GM12878 (cell line): ENCODE measurements around the gene KRT80. TPM values are rescaled to one million over a fixed set of nuclear protein-coding genes. Genes with fewer than 3 reads are reported as not detected.

ENCODE experiments used
- BCLAF1 ChIP-seq: fragments of 450-650 bp; IDR thresholded peaks from 2 replicates; pipeline ENCODE4 v1.6.1; 2017; ENCODE audit warnings: antibody characterized with exemption, mild to moderate bottlenecking, moderate library complexity
- EED ChIP-seq: sonication (generic); IDR thresholded peaks from 2 replicates; pipeline ENCODE4 v1.6.1; 2016; ENCODE audit warnings: antibody characterized with exemption, low read depth
- EGR1 ChIP-seq, 2 experiments: IDR thresholded peaks; 1 replicate in 1 of 2; 2 replicates in 1 of 2; pipeline ENCODE4 v1.6.1; 2011 to 2012; ENCODE audit warnings: low read depth in 2 of 2, low read length in 2 of 2, borderline replicate concordance in 1 of 2, mild to moderate bottlenecking in 1 of 2, moderate library complexity in 1 of 2
- IKZF1 ChIP-seq: fragments of 450-650 bp; conservative IDR thresholded peaks from 2 replicates; pipeline ENCODE4 v1.6.1; 2017; ENCODE audit warnings: antibody characterized with exemption, mild to moderate bottlenecking
- NR2F1 ChIP-seq: fragments of 450-650 bp; conservative IDR thresholded peaks from 2 replicates; pipeline ENCODE4 v1.6.1; 2017; ENCODE audit warnings: mild to moderate bottlenecking
- PAX8 ChIP-seq: fragments of 450-650 bp; IDR thresholded peaks from 2 replicates; pipeline ENCODE4 v1.6.1; 2017; ENCODE audit warnings: mild to moderate bottlenecking, moderate library complexity
- RAD51 ChIP-seq: fragments of 450-650 bp; IDR thresholded peaks from 2 replicates; pipeline ENCODE4 v1.6.1; 2016; ENCODE audit warnings: moderate library complexity, mild to moderate bottlenecking, inconsistent platforms
- REST ChIP-seq: IDR thresholded peaks from 2 replicates; pipeline ENCODE4 v1.6.1; 2012; ENCODE audit warnings: mild to moderate bottlenecking, low read depth, low read length
- polyA plus RNA-seq, 11 experiments: library from polyadenylated mRNA; depleted of rRNA in 4 of 11; unstranded in 6 of 11; stranded (reverse) in 5 of 11; fragments of >200 nt; fragmentation: Nextera tagmentation in 4 of 11; fragmentation: Illumina TruSeq in 1 of 11; extraction: Ambion mirVana in 4 of 11; extraction: Trizol in 1 of 11; gene quantifications; 1 replicate in 1 of 11; 2 replicates in 10 of 11; pipeline versions ENCODE4 v1.2.1 to v1.2.3, GENCODE V29; 2011 to 2016; ENCODE audit warnings: inconsistent platforms in 2 of 11, missing spikeins in 2 of 11, low read depth in 1 of 11
- total RNA-seq, 4 experiments: library from RNA; depleted of rRNA in 3 of 4; stranded (reverse); fragments of >200 nt in 3 of 4; fragmentation: Illumina TruSeq in 1 of 4; extraction: Trizol in 1 of 4; gene quantifications; 2 replicates each; pipeline versions ENCODE4 v1.2.1 to v1.2.3, GENCODE V29; 2013 to 2021

The KRT80 gene
- total and polyA plus RNA-seq, 10 of the 15 experiments (the other 5 are each of a cell fraction or from before 2014, with no cell fraction given) = 0.01 TPM; not detected in 9

GRCh38 chr12:52149182-52149641 is 42.6 kb downstream of the KRT80 start (continued):
- no peak for TF ChIP-seq REST
- no peak for TF ChIP-seq BCLAF1
- TF ChIP-seq RAD51 = no peak
- TF ChIP-seq PAX8 = no peak
- TF ChIP-seq EGR1 (IDR thresholded peaks at IDR 0.05; ENCODE audit: borderline replicate concordance in 1 of 2, low read depth in 2 of 2, low read length in 2 of 2) = no peak
- TF ChIP-seq NR2F1 = no peak
- no peak for TF ChIP-seq IKZF1
- TF ChIP-seq EED = no peak
